NOMO-1 treated with dmso at 0.1 percent for 144 hours (cell line): Measurements from ENCODE around the gene KAZN.

ENCODE experiments used
- DNase-seq: peaks from one replicate; lab custom pipeline; 2025; ENCODE audit not compliant: unreplicated experiment; lab: John Stamatoyannopoulos, UW

Gene KAZN

DNA sequence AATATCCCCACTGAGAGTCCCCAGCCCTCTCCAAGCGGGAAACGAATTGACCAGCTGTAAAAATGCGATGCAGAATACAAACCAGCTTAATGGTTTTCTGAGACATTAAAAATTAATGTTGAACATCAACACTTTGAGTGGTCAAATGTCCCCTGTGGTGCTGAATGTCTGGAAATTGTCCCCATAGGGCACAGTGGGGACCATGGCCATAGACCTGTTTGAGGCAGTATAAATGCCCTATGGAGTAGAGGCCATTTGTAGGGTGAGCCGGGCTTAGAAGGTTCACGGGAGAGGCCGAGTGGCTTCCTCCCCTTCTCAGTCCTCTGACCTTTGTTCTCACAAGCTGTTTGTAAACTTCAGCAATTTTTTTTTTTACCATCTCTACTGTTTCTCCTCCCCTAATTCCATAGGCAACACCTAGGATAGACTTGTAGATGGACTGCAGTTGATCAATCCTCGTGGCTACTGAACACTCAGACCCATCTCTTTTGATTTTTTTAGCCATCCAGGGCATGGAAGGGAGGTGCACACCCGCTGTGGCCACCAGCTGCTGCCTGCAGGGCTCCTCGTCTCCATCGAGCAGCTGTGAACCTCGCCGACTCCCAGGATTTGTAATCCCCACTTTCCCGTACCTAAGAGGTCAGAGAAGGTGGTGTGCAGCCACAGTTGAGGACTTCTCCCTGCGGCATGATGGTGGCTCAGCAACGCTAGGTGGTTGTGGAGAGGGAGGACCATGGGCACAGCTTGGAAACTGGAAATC, 41.0 kb downstream of the KAZN start:
- no peak for DNase-seq

- DNase-seq: no peak
These were observed 44.2 kb downstream of the KAZN start for GRCh38 chr1:14642712-14643111.

DNA sequence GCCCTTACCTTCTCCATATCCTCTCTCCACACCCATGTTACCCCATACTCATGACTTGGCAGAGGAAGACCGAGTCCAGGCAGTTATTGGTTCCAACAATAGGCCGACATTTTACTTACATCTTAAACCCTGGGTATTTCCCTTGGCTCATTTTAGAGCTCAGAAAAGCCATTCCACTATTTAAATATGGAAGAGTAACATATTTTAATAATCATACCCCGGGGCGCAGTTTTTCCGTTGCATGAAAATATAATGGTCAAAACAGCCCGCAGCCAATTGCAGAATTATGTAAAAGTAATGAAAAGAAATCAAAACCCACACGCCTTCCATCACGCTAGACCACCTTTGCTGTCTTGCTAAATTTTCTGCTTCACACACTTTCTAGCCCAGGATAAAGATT, 48.5 kb downstream of the KAZN start:
- DNase-seq: no peak

DNA sequence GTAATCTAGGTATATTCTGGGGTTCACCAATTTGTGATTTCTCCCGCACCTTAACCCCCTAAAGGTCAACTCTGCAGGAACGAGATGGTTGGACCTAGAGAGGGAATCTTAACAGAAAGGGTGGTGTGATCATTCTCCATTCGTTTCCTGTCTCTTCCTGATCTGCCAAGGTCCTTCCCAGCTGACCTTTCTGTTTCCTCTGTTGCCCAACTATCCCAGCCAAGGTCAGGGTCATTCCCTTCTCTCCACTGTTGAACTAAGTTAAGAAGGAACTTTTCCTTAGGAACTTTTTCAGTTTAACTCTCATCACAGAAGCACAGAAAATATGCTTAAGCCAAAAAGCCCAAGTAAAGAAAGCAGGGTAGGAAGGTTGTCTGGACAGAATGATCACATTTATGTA, 49.3 kb downstream of the KAZN start:
- no peak for DNase-seq

DNA sequence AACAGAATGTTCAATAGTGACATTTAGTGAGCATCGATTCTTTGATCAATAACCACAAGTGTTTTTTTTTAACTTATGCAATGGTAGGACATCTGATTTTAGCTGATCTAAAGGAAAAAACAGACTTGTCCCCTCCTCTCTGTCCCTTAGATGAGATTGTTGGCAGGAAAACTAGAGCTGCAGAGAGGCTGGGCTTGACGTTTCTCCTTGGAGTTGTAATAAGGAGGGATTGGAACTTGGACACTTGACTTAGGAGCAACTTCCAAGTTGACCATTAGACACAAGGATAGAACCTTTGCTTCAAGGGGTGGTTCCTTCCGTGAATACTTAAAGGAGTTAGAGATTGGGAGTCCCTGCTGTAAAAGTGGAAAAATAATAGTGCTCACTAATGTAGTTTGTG, 49.9 kb downstream of the KAZN start:
- DNase-seq: no peak

DNA sequence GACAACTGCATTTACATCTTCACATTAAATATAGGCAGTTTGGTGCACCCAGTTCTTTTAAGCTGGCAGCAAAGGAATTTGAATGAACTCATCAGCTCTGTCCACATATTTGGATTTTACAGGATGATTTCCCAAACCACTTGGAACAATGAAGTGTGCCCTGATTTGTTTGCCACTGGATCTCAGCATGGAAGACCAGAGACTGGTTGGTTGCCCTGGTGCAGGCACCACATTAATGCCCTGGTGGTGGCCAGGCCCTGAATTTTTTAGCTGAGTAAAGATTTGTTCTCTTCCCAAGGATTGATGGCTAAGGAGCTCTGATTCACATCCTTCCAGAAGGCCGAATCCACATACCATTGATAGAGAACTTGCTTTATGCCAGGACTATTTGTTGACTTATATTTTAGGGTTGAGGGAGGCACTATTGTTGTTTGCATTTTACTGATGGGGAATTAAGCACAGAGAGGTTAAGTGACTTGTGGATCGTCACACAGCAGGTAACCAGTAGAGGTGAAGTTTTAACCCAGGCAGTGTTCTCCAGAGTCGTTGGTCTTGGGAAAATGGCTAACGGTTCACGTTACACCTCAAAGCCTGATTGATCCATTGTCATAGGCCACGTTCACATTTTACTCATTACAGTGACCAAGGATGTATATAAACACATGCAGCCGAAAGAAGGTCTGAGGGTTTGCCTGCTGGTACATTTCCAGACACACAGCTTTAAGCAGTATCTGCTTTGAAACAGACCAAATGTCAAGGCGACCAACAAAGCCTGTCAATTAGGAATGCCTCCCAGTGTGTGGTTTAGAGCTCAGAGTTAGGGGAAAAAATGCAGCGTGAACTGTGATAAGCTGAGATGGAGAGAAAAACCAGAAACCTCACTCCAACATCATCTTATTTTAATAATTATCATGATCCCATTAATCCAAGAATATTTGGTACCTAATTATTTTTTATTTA, 50.7 kb downstream of the KAZN start:
- DNase-seq: no peak

GRCh38 chr1:14649976-14650375, 51.5 kb downstream of the KAZN start:
- no peak for DNase-seq

GRCh38 chr1:14650951-14651350, 52.5 kb downstream of the KAZN start:
- DNase-seq: no peak

DNA sequence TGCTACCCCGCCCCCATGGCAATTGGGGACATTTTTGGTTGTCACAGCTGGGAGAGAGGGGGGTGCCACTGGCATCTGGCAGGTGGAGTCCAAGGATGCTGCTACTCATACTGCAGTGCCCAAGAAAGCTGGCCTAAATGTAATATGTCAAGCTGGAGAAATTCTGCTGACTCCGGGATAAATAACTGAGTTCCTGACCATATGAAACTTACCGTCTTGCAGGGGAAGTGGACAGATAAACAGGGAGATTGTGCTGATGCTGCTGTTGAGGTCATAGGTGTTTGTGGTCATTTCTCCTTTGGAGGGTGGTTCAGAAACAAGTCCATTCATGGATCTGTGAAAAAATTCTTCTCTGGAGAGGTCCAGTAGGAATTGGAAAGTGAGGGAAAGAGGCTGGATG, 54.4 kb downstream of the KAZN start:
- DNase-seq: no peak

GRCh38 chr1:14653461-14653960, 55.0 kb downstream of the KAZN start:
- DNase-seq: no peak

DNA sequence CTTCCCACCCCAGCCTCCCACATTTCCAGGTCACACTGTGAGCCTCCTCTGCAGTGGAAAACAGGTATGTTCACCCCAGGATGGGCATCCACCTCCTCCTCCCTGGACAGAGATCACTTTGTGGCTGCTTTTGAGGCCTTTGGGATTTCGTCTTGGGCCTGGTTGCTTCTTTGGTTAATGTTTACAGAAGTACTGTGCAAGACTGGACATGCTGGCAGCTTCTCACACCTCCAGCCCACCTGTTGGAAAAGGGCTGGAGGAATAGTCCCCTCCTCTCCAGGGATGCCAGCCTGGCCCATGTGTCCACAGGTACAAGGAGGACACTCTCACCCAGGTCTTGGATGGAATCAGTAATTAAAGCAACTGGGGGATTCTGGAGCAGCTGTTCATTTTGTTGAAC, 56.1 kb downstream of the KAZN start:
- DNase-seq: no peak

- DNase-seq: no peak
These were observed 56.9 kb downstream of the KAZN start for GRCh38 chr1:14655385-14655784.

- DNase-seq: no peak
These were observed 58.0 kb downstream of the KAZN start for GRCh38 chr1:14656384-14656937.

GRCh38 chr1:14658642-14659041, 60.2 kb downstream of the KAZN start:
- no peak for DNase-seq

GRCh38 chr1:14659913-14660312, 61.4 kb downstream of the KAZN start:
- no peak for DNase-seq

DNA sequence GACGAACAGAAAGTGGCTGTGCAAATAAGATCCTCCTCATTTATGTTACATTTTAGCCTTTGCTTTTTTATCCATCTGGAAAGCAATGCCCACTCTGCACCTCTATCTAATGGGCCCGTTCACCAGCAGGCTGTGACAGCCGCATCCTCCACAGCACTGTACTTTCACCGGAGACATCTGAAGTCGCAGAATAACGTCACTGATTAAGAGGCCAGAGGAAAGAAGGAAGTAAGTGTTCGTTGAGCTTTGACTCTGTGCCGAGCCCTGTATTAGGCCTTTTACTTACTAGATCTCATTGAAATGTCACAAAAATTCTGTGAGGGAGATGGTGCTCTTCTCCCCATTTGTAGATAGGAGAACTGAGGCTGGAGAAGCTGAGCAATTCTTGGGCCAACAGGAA, 62.3 kb downstream of the KAZN start:
- DNase-seq: peak; percentile 20

DNA sequence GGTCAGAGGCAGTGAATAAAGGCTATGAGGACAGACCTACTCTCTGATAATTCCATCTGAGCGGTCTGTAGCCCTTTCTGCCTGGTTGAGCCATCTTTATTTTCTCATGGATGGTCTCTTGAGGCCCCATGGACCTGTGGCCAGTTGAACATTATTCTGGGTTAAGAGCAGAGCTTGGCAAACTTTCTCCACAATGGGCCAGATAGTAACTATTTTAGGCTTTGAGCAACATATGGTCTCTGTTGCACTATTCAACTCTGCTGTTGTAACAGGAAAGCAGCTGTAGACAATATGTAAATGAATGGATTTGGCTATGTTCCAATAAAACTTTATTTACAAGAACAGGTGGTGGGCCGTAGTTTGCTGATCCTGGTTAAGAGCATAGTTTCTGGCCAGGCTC, 62.7 kb downstream of the KAZN start:
- no peak for DNase-seq

GRCh38 chr1:14662116-14662515, 63.6 kb downstream of the KAZN start:
- DNase-seq: no peak

DNA sequence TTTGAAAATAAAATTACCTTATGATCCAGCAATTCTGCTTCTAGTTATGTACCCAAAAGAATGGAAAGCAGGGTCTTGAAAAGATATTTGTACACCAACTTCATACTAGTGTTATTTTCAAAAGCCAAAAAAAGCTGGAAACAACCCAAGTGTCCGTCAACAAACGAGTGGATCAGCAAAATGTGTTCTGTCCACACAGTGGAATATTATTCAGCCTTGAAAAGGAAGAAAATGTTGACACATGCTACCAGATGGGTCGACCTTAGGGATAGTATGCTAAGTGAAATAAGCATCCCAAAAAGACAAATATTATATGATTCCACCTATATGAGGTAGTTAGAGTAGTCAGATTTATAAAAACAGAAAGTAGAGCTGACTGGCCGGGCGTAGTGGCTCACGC, 65.3 kb downstream of the KAZN start:
- DNase-seq: no peak

DNA sequence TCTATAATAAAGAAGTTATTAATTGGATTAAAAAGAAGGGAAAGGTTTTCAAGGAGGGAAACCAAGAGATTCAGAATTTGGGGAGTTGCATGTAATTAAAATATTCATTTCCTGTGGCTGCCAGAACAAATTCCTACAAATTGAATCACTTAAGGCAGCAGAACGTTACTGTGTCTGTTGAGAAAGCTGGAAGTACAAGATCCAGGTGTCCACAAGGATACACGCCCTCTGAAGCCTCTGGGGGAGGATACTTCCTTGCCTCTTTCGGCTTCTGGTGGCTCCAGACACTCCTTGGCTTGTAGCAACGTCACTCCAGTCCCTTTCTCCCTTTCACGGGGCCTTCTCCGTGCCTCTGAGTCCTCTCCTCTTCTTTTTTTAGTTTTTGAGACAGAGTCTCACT, 67.9 kb downstream of the KAZN start:
- DNase-seq: no peak

GRCh38 chr1:14666962-14667650, 68.6 kb downstream of the KAZN start:
- DNase-seq: no peak
